A549 (cell line): ENCODE results near the gene ANLN. TPM values are rescaled to one million over a fixed set of nuclear protein-coding genes. Genes with fewer than 3 reads are reported as not detected.

Experiments
- ATAC-seq, 2 experiments: fragments of 200-7000 bp in 1 of 2; fragments of >200 bp in 1 of 2; cut with Nextera tagmentation in 1 of 2; cut with Tn5 transposase in 1 of 2; 3 replicates each; pipeline versions ENCODE4 v1.8.0 to v1.9.1; 2018 to 2020; ENCODE audit warnings: mild to moderate bottlenecking in 1 of 2, moderate library complexity in 1 of 2
- CTCF ChIA-PET: fragments of 300-600 bp; sonication (Branson Sonifier 250); formaldehyde crosslinking; extraction: SDS; loops from one replicate; lab custom pipeline; 2021; ENCODE audit warnings: antibody characterized with exemption, inconsistent platforms; lab: Yijun Ruan, JAX
- POLR2A ChIA-PET: fragments of 350-600 bp; formaldehyde crosslinking; extraction: SDS; loops from one replicate; lab custom pipeline; 2021; ENCODE audit warnings: antibody characterized with exemption, inconsistent platforms; lab: Yijun Ruan, JAX
- DNase-seq, 2 experiments: peaks; one replicate each; pipeline versions ENCODE4 v3.0.0 to v3.0.0-alpha.2; 2011 to 2016; ENCODE audit warnings: low read depth in 1 of 2, low spot score in 1 of 2
- FAIRE-seq: peaks from 2 replicates; lab custom pipeline; 2011; peaks lifted over from hg19 to GRCh38; lab: Jason Lieb, UNC
- H3K27ac ChIP-seq, 2 experiments: fragments of >200 bp; sonication (Bioruptor Twin); formaldehyde crosslinking; 3 replicates each; pipeline ENCODE4 v1.5.1; 2016 to 2017
- H3K4me1 ChIP-seq: fragments of >200 bp; sonication (Bioruptor Twin); formaldehyde crosslinking; 3 replicates; pipeline ENCODE4 v1.6.1; 2016
- H3K4me2 ChIP-seq: fragments of >200 bp; sonication (Bioruptor Twin); formaldehyde crosslinking; 3 replicates; pipeline ENCODE4 v1.6.1; 2016
- H3K4me3 ChIP-seq: fragments of >200 bp; sonication (Bioruptor Twin); formaldehyde crosslinking; 3 replicates; pipeline ENCODE4 v1.5.1; 2016
- H3K9me3 ChIP-seq: fragments of >200 bp; sonication (Bioruptor Twin); formaldehyde crosslinking; 3 replicates; pipeline ENCODE4 v1.6.1; 2016
- ATOH8 ChIP-seq: fragments of 250-450 bp; sonication (Bioruptor Pico); IDR thresholded peaks from 2 replicates; pipeline ENCODE4 v1.5.0; 2020; ENCODE audit warnings: low read depth, mild to moderate bottlenecking, moderate library complexity
- BCL3 ChIP-seq: fragments of >200 bp; sonication (Bioruptor Twin); formaldehyde crosslinking; IDR thresholded peaks from 3 replicates; pipeline ENCODE4 v1.6.1; 2016
- CEBPB ChIP-seq, 2 experiments: fragments of >200 bp in 1 of 2; sonication (Bioruptor Twin) in 1 of 2; formaldehyde crosslinking in 1 of 2; IDR thresholded peaks; 2 replicates each; pipeline ENCODE4 v1.6.1; 2012 to 2016
- CHD2 ChIP-seq: fragments of 150-350 bp; IDR thresholded peaks from 2 replicates; pipeline ENCODE4 v1.6.1; 2014; ENCODE audit warnings: low read length; ENCODE audit not compliant: partially characterized antibody
- CHD4 ChIP-seq: fragments of 200-600 bp; sonication (generic); IDR thresholded peaks from 2 replicates; pipeline ENCODE4 v1.6.1; 2016; ENCODE audit warnings: antibody characterized with exemption, mild to moderate bottlenecking, borderline replicate concordance
- EHF ChIP-seq: fragments of 250-450 bp; sonication (Bioruptor Pico); IDR thresholded peaks from 2 replicates; pipeline ENCODE4 v1.5.0; 2020; ENCODE audit warnings: mild to moderate bottlenecking
- EHMT2 ChIP-seq: fragments of 200-600 bp; sonication (generic); IDR thresholded peaks from 2 replicates; pipeline ENCODE4 v1.6.1; 2016; ENCODE audit warnings: antibody characterized with exemption, low read depth, mild to moderate bottlenecking, moderate library complexity
- ELK1 ChIP-seq: fragments of 150-350 bp; IDR thresholded peaks from 2 replicates; pipeline ENCODE4 v1.6.1; 2014; ENCODE audit warnings: low read depth, mild to moderate bottlenecking, low read length
- EP300 ChIP-seq, 2 experiments: fragments of >200 bp; sonication (Bioruptor Twin); formaldehyde crosslinking; IDR thresholded peaks; 2 replicates in 1 of 2; 3 replicates in 1 of 2; pipeline ENCODE4 v1.6.1; 2016 to 2017
- FOSL2 ChIP-seq, 2 experiments: fragments of 450-650 bp in 1 of 2; fragments of >200 bp in 1 of 2; sonication (Bioruptor Twin) in 1 of 2; formaldehyde crosslinking; IDR thresholded peaks; 2 replicates each; pipeline versions ENCODE4 v1.5.0 to v1.6.1; 2016 to 2020; ENCODE audit warnings: mild to moderate bottlenecking in 1 of 2, moderate library complexity in 1 of 2
- GATA3 ChIP-seq: IDR thresholded peaks from 2 replicates; pipeline ENCODE4 v1.6.1; 2012; ENCODE audit warnings: borderline replicate concordance
- HEYL ChIP-seq: fragments of 250-450 bp; sonication (Bioruptor Pico); IDR thresholded peaks from 2 replicates; pipeline ENCODE4 v1.8.0; 2021; ENCODE audit warnings: mild to moderate bottlenecking, moderate library complexity
- HOXA7 ChIP-seq: fragments of 250-450 bp; sonication (Bioruptor Pico); IDR thresholded peaks from 2 replicates; pipeline ENCODE4 v1.5.0; 2020; ENCODE audit warnings: mild to moderate bottlenecking, moderate library complexity
- JUNB ChIP-seq: fragments of >200 bp; sonication (Bioruptor Twin); formaldehyde crosslinking; IDR thresholded peaks from 2 replicates; pipeline ENCODE4 v1.6.1; 2016
- KDM1A ChIP-seq: fragments of 200-600 bp; sonication (generic); IDR thresholded peaks from 2 replicates; pipeline ENCODE4 v1.6.1; 2016; ENCODE audit warnings: low read depth, mild to moderate bottlenecking
- KDM5A ChIP-seq: fragments of 200-600 bp; sonication (generic); IDR thresholded peaks from 2 replicates; pipeline ENCODE4 v1.6.1; 2016; ENCODE audit warnings: antibody characterized with exemption, mild to moderate bottlenecking
- MAX ChIP-seq: IDR thresholded peaks from 2 replicates; pipeline ENCODE4 v1.6.1; 2012
- MYC ChIP-seq: IDR thresholded peaks from 2 replicates; pipeline ENCODE4 v1.6.1; 2012; ENCODE audit warnings: mild to moderate bottlenecking, inconsistent platforms, low read length, improper control_type of control experiment, borderline replicate concordance
- NPAS2 ChIP-seq: fragments of 250-450 bp; sonication (Bioruptor Pico); IDR thresholded peaks from 2 replicates; pipeline ENCODE4 v1.8.0; 2022; ENCODE audit warnings: mild to moderate bottlenecking, moderate library complexity, borderline replicate concordance
- NR3C1 ChIP-seq: fragments of >200 bp; sonication (Bioruptor Twin); formaldehyde crosslinking; IDR thresholded peaks from 3 replicates; pipeline ENCODE4 v1.6.1; 2017
- PBX3 ChIP-seq: IDR thresholded peaks from 2 replicates; pipeline ENCODE4 v1.6.1; 2012
- PHF8 ChIP-seq: fragments of 200-600 bp; sonication (generic); IDR thresholded peaks from 2 replicates; pipeline ENCODE4 v1.6.1; 2016; ENCODE audit warnings: low read depth, mild to moderate bottlenecking, antibody characterized with exemption, moderate library complexity, borderline replicate concordance
- POLR2A ChIP-seq: IDR thresholded peaks from 2 replicates; pipeline ENCODE4 v1.6.1; 2012; ENCODE audit warnings: mild to moderate bottlenecking, low read length
- RAD21 ChIP-seq, 2 experiments: fragments of >200 bp in 1 of 2; sonication (Bioruptor Twin) in 1 of 2; formaldehyde crosslinking in 1 of 2; IDR thresholded peaks in 1 of 2; conservative IDR thresholded peaks in 1 of 2; 2 replicates in 1 of 2; 3 replicates in 1 of 2; pipeline ENCODE4 v1.6.1; 2012 to 2018; ENCODE audit warnings: inconsistent platforms in 1 of 2
- REST ChIP-seq: fragments of 200-600 bp; sonication (generic); IDR thresholded peaks from 2 replicates; pipeline ENCODE4 v1.6.1; 2016; ENCODE audit warnings: antibody characterized with exemption, mild to moderate bottlenecking, moderate library complexity
- RNF2 ChIP-seq: fragments of 200-600 bp; sonication (generic); IDR thresholded peaks from 2 replicates; pipeline ENCODE4 v1.6.1; 2016; ENCODE audit warnings: low read depth, mild to moderate bottlenecking, antibody characterized with exemption, moderate library complexity, borderline replicate concordance
- SMC3 ChIP-seq: fragments of >200 bp; sonication (Bioruptor Twin); formaldehyde crosslinking; IDR thresholded peaks from 3 replicates; pipeline ENCODE4 v1.6.1; 2018; ENCODE audit warnings: inconsistent platforms
- TP53 ChIP-seq: fragments of 250-450 bp; sonication (Bioruptor Pico); IDR thresholded peaks from 2 replicates; pipeline ENCODE4 v1.5.0; 2021; ENCODE audit warnings: mild to moderate bottlenecking, moderate library complexity
- ZNF302 ChIP-seq: fragments of 250-450 bp; sonication (Bioruptor Pico); IDR thresholded peaks from 2 replicates; pipeline ENCODE4 v1.9.0; 2021; ENCODE audit warnings: inconsistent platforms, mild to moderate bottlenecking, moderate library complexity
- WGBS: methylation state at CpG from one replicate; pipeline ENCODE4 v1.1.6; 2017; ENCODE audit errors: missing lambda C conversion rate; 5-methylcytosine and 5-hydroxymethylcytosine counted together
- polyA plus RNA-seq, 4 experiments: library from polyadenylated mRNA; depleted of rRNA in 3 of 4; stranded (reverse); fragments of >200 nt; fragmentation: RNase III in 1 of 4; extraction: RNeasy Plus Mini Kit Qiagen cat#74134 plus additional on column Dnase treatment in 1 of 4; gene quantifications; 2 replicates in 3 of 4; 3 replicates in 1 of 4; pipeline ENCODE4 v1.2.3, GENCODE V29; 2011 to 2017

ANLN gene
- polyA plus RNA-seq, 2 of the 4 experiments (the other 2 are of a cell fraction) = 52.4 to 72.9 TPM

- FAIRE-seq = no peak
- no peaks in the 10 kb centered on the region for H3K9me3 ChIP-seq
- H3K4me2 ChIP-seq = no peak overlapping the region
- ChIA-PET CTCF (interaction anchor here (0.8 to 20.0 kb wide), 12 partner anchors 10 to 710 kb away, joined by 3 to 261 read pairs (median 6); no protein-coding TSS in a partner anchor), POLR2A (no interaction called here)
- ATAC-seq = no peak
- DNase-seq = no peak
- H3K4me1 ChIP-seq = no peaks in the 10 kb centered on the region
- H3K4me3 ChIP-seq = no peak overlapping the region
- WGBS = 59% methylated on average over 3 of the region's 3 CpGs
- TF ChIP-seq KDM1A = no peak
- no peak for TF ChIP-seq NR3C1
- no peak for TF ChIP-seq ATOH8 (CRISPR knock-in tag)
- TF ChIP-seq ELK1 = no peak
- TF ChIP-seq EP300 (IDR thresholded peaks at IDR 0.05) = no peak
- TF ChIP-seq MYC = no peak
- no peak for TF ChIP-seq KDM5A
- TF ChIP-seq JUNB = no peak
- TF ChIP-seq NPAS2 (CRISPR knock-in tag) = no peak
- TF ChIP-seq FOSL2 (IDR thresholded peaks at IDR 0.05) = no peak
- TF ChIP-seq FOSL2 (CRISPR knock-in tag; IDR thresholded peaks at IDR 0.05) = no peak
- no peak for TF ChIP-seq ZNF302 (CRISPR knock-in tag)
- no peak for TF ChIP-seq CHD4
- TF ChIP-seq HOXA7 (CRISPR knock-in tag) = no peak
- TF ChIP-seq POLR2A = no peak
- no peak for TF ChIP-seq RNF2
- no peak for TF ChIP-seq MAX
- TF ChIP-seq GATA3 = no peak
- no peak for TF ChIP-seq EHF (CRISPR knock-in tag)
- H3K27ac ChIP-seq = no peak overlapping the region
These were observed 100.8 kb downstream of the ANLN start for GRCh38 chr7:36490419-36490830.

GRCh38 chr7:36491317-36491716 is 101.7 kb downstream of the ANLN start:
- Histone ChIP-seq H3K4me2 (no peak overlapping the region), H3K9me3 (no peaks in the 10 kb centered on the region), H3K4me1 (no peaks in the 10 kb centered on the region), H3K4me3 (no peak overlapping the region), H3K27ac (no peak overlapping the region)
- no peak for ATAC-seq
- WGBS = 35% methylated on average over 3 of the region's 3 CpGs
- POLR2A ChIA-PET = no interaction called here
- no peak for DNase-seq
- CTCF ChIA-PET = interaction anchor here (0.8 to 20.0 kb wide), 5 partner anchors 10 to 709 kb away, joined by 3 to 261 read pairs (median 7); no protein-coding TSS in a partner anchor
- FAIRE-seq = no peak
- TF ChIP-seq NR3C1 = no peak
- TF ChIP-seq BCL3 = no peak
- TF ChIP-seq GATA3 = no peak
- TF ChIP-seq HEYL (CRISPR knock-in tag) = no peak
- TF ChIP-seq POLR2A = no peak
- TF ChIP-seq REST = no peak
- no peak for TF ChIP-seq CEBPB (IDR thresholded peaks at IDR 0.05)
- no peak for TF ChIP-seq MAX
- TF ChIP-seq EHMT2 = no peak
- no peak for TF ChIP-seq PHF8
- TF ChIP-seq CHD2 = no peak
- TF ChIP-seq FOSL2 (IDR thresholded peaks at IDR 0.05) = no peak
- TF ChIP-seq FOSL2 (CRISPR knock-in tag; IDR thresholded peaks at IDR 0.05) = no peak
- no peak for TF ChIP-seq TP53
- no peak for TF ChIP-seq PBX3
- no peak for TF ChIP-seq RAD21 (conservative IDR thresholded peaks at IDR 0.05 in 1 of 2, IDR thresholded peaks at IDR 0.05 in 1 of 2)
- TF ChIP-seq HOXA7 (CRISPR knock-in tag) = no peak
- TF ChIP-seq SMC3 = no peak
